GM03348 (cell line): ENCODE data around the gene CWH43.
A peak's percentile ranks its signal among the peaks of the same experiment; 100 is the strongest.
"Not testable (repeated sequence)": the region's sequence is repeated elsewhere in the genome, so short reads cannot be mapped to it uniquely, and the experiment has no call there.

Source experiments
- DNase-seq: peaks from one replicate; pipeline ENCODE4 v3.0.0; 2012; ENCODE audit warnings: low spot score

CWH43 gene

GRCh38 chr4:48985976-48986653, at the start of gene CWH43:
Gene CWH43, plus strand, starts transcription at chr4:48986275. Its CDS starts 155 bp downstream, at chr4:48986430.
- no peak for DNase-seq

DNA sequence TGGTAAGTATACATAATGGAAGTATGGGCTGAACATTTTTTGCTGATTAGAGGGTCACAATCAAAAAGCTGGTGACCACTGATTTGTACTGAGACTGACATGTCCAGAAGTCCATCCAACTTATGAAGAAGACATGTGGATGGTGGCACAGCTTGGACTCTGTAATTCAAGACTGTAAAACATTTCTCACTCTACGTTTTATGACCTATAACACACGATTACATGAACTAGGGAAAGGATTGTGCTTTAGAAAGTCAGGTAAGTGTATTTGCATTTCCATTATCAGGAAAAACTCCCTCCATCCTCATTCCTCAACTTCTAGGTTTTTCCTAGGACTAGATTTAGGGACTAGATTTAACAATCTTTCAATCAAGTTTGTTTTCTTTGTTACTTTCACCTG, 49.0 kb upstream of the CWH43 start:
- no peak for DNase-seq

DNA sequence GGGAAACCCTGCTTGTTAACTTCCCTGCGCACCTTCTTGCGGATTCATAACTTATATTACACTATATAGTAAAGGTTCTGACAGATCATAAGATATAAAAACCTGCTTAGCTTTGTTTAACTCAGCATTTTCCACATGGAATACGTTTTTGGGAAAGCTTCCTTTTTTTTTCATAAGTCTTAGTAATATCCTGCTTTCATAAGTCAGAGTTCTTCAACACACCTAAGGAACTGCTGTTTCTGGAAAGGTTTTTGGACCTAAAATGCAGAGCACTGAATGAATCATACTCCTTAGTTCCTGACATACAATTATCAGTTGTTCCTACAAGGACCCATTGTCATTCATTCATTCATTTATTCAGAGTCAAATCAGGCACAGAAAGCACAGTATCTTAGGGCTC, 47.2 kb upstream of the CWH43 start:
- no peak for DNase-seq

DNA sequence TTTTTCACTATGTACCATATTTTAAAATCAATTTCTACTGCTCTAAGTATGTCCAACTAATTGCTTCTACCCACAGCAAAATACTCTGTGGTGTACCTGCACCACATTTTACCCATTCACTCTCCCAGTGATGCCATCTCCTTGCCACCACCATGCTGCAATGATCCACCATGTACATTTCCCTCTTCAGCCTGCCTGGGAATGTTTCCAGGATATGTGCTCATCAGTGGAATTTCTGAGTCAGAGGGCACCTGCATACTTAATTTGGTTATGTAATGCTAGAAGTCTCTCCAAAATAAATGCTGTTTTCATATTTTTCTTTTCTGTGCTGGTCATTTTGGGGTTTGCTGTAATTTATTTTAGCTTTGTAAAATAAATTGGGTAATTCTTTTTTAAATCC, 46.3 kb upstream of the CWH43 start:
- peak; percentile 40 for DNase-seq

DNA sequence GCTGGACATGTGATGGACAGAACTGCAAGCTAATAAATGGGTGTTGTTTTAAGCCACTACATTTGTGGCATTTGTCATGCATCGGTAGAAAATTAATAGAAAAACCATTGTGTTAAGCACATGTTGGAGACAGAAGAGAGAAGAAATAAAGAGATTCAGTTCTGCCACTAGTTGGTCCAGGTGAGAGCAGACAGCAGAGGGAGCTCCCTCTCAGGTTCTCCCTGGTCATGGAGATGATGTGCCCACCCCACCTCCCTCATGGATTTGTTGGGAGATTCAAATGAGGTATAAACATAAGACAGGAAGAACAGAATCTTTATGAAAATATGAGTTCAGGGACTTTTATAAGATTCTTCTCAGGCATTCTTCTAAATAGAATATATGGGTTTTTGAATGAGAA, 42.7 kb upstream of the CWH43 start:
- DNase-seq, result no peak

DNA sequence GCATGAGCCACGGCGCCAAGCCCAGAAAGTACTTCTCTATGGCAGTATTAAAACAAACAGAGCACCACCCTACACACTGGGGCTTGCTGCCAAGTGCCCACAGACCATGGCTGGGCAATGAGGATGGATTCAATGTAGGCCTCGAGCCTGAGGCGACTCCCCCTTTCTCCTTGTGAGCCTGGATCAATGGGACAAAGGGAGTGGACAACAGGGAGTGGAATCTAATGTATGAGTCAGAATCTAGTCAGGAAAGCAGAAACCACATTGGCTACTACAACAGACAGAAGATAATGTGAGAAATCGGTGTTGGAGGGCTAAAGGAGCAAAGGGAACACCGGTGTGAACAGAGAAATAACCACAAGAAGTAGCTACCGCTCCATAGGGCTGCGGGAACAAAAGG, 41.8 kb upstream of the CWH43 start:
- no peak for DNase-seq

DNA sequence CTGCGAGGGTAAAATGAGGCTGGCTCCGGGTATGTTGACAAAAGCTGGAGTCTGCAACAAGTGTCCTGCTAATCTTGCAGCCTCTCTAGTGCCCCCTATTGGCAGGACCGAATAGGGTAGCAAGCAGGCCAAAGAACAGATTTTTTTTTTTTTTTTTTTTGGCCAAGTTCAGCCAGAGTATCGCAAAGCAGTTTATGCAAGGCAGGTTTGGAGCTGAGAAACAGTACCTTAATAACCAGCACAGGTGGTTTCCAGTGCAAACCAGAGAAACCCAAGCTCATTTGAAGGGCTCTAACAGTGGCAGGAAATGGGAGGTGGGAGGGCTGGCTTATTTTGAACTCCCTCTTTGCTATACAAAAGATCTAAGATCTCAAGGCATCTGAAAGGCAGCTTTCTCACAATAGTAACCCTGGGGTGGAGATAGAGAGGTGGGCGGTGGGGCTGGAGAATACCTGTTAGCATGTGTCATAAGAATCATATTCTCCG, 41.3 kb upstream of the CWH43 start:
- DNase-seq, result no peak

- no peak for DNase-seq
These were observed 40.1 kb upstream of the CWH43 start for GRCh38 chr4:48945981-48946380.

- no peak for DNase-seq
These were observed 38.3 kb upstream of the CWH43 start for GRCh38 chr4:48947731-48948130.

- DNase-seq, result no peak
These were observed 37.0 kb upstream of the CWH43 start for GRCh38 chr4:48949086-48949485.

- peak; percentile 40 for DNase-seq
These were observed 36.4 kb upstream of the CWH43 start for GRCh38 chr4:48949518-48950219.

DNA sequence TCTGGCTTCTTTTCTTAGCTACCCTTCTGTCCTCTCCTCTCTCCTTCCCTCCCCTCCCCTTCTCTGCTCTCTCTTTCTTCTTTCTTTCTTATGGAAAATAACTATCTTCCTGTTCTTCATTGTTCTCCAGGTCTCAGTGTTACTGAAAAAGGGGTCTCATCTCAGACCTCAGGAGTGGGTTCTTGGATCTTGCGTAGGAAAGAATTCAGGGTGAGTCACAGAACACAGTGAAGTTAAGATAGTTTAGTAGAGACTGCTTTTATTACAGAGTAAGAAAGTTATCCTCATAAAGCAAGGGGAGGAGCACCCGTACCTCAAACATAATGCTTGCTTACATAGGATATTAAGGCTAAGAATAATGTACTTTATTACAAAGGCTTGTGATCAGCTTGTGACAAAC, 31.8 kb upstream of the CWH43 start:
- no peak for DNase-seq

- DNase-seq, result not testable (repeated sequence)
These were observed 28.7 kb upstream of the CWH43 start for GRCh38 chr4:48957366-48957765.

GRCh38 chr4:48958582-48958981, 27.5 kb upstream of the CWH43 start:
- no peak for DNase-seq

GRCh38 chr4:48960988-48961635, 25.0 kb upstream of the CWH43 start:
- DNase-seq, result no peak

GRCh38 chr4:48962636-48963035, 23.4 kb upstream of the CWH43 start:
- no peak for DNase-seq

GRCh38 chr4:48963042-48963679, 22.9 kb upstream of the CWH43 start:
- DNase-seq, result peak; percentile 80

DNA sequence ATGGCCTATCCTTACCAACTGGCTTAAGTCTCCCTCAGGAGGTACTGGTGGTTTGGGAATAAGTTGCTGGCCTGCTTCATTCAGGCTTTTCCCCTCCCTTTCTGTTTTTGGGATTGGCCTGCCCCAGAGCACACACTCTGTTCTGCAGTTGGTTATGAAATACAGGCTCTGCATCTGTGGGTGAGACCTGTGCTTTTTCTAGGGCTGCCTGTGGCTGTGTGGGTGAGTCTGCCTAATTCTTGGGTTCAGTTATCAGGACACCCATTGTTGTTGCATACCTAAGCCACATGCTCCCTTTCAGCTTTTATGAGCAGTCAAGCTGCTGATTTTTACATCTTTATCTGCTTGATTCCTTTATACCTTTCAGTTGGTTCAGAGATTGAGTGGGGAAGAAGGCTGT, 19.0 kb upstream of the CWH43 start:
- DNase-seq, result no peak

DNA sequence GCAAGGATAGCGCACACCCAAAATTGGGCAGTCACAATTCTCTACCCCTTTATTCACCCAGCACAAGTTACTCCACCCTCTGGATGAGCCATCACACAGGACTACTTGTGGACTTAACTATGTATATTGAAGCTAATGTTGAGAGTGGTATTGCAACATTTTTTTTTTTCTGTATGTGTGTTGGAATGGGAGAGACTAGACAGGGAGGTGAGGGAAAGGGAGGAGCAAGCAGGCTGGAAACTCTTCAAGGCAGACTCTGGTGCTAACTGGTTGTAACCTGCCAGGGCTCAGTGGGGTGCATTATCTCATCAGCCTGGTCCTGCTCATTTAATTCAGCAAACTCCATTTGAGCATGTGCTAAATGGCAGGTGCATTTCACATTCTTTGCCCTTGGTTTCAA, 18.4 kb upstream of the CWH43 start:
- DNase-seq, result no peak

DNA sequence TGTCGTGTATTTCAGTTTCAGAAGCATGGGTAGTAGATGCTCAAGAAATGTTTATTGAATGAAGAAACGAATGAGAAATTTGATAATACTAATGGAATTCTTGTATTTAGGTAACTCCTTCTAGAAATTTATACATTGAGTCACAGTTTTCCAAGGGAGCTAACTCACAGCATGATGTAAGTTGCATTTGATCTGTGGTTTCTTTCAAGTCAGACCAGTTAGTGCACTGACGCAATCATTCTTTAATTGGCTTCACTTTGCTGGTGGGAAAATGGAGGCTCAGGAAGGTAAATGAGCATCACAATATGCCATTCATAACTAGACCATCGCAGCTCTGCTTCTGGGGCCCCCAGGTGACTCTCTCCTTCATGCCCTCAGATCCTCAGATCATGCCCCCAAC, 17.3 kb upstream of the CWH43 start:
- DNase-seq, result no peak

DNA sequence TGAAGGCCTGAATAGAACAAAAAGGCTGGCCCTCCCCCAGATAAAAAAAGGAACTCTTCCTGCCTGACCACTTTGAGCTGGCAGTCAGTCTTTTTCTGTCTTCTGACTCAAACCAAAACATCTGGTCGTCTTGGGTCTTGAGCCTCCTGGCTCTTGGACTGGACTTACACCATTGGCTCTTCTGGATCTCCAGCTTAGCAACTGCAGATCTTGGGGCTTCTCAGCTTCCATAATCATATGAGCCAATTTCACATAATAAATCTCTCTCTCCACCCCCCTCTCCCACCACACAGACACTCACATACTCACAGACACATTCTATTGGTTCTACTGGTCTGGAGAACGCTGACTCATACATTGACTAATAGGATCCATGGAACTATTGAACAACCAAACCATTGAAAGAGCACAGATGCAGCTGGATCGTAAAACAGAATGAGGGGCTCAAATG, 15.6 kb upstream of the CWH43 start:
- DNase-seq, result peak; percentile 41

GRCh38 chr4:48974979-48975640, 11.0 kb upstream of the CWH43 start:
- no peak for DNase-seq
